ENCODE results near the gene RGS19.

The RGS19 gene

GRCh38 chr20:64047046-64047389 is 32.3 kb downstream of the RGS19 start:
- no peak for DNase-seq

GRCh38 chr20:64045346-64046011 is 33.8 kb downstream of the RGS19 start:
- DNase-seq, result no peak

GRCh38 chr20:64044484-64045247 is 34.7 kb downstream of the RGS19 start:
- no peak for DNase-seq

- no peak for DNase-seq
Observed at GRCh38 chr20:64043768-64044167, 35.5 kb downstream of the RGS19 start.

- no peak for DNase-seq
Observed at GRCh38 chr20:64042054-64042781, 37.1 kb downstream of the RGS19 start.

GRCh38 chr20:64041781-64042053 is 37.6 kb downstream of the RGS19 start:
- no peak for DNase-seq

- DNase-seq, result no peak
Observed at GRCh38 chr20:64041040-64041780, 38.1 kb downstream of the RGS19 start.

GRCh38 chr20:64040231-64041039 is 38.9 kb downstream of the RGS19 start:
- no peak for DNase-seq

- DNase-seq, result no peak
Observed at GRCh38 chr20:64039293-64040160, 39.8 kb downstream of the RGS19 start.

- DNase-seq, result peak; percentile 85
Observed at GRCh38 chr20:64038565-64039292, 40.6 kb downstream of the RGS19 start.

GRCh38 chr20:64038224-64038564 is 41.1 kb downstream of the RGS19 start:
- no peak for DNase-seq

- peak; percentile 44 for DNase-seq
Observed at GRCh38 chr20:64037498-64038213, 41.7 kb downstream of the RGS19 start.

- no peak for DNase-seq
Observed at GRCh38 chr20:64037199-64037497, 42.2 kb downstream of the RGS19 start.

GRCh38 chr20:64036346-64037198 is 42.7 kb downstream of the RGS19 start:
- no peak for DNase-seq

- DNase-seq, result no peak
Observed at GRCh38 chr20:64035933-64036345, 43.4 kb downstream of the RGS19 start, which contains the start of gene C20orf204. Gene C20orf204 (plus strand): TSS chr20:64036182. CDS start chr20:64036324, 142 bp downstream.

GRCh38 chr20:64035066-64035932 is 44.0 kb downstream of the RGS19 start:
- DNase-seq, result peak; percentile 47

- no peak for DNase-seq
Observed at GRCh38 chr20:64033981-64034493, 45.3 kb downstream of the RGS19 start.

All from activated T-cell treated with anti-CD3 and anti-CD28 coated beads, Interleukin-2, amount 50 U/mL, for 1 hour (primary cell).